Activated CD4-positive, alpha-beta T cell treated with anti-CD3 and anti-CD28 coated beads for 24 hours (primary cell): ENCODE measurements around the gene RELN.

ENCODE experiments used
- DNase-seq, 2 donors: peaks; one replicate each; pipeline ENCODE4 v3.0.0-alpha.2; 2020; ENCODE audit warnings: low read depth in 2 of 2

The RELN gene

GRCh38 chr7:103989785-103990767, 618 bp upstream of the RELN start:
- DNase-seq = no peak

DNA sequence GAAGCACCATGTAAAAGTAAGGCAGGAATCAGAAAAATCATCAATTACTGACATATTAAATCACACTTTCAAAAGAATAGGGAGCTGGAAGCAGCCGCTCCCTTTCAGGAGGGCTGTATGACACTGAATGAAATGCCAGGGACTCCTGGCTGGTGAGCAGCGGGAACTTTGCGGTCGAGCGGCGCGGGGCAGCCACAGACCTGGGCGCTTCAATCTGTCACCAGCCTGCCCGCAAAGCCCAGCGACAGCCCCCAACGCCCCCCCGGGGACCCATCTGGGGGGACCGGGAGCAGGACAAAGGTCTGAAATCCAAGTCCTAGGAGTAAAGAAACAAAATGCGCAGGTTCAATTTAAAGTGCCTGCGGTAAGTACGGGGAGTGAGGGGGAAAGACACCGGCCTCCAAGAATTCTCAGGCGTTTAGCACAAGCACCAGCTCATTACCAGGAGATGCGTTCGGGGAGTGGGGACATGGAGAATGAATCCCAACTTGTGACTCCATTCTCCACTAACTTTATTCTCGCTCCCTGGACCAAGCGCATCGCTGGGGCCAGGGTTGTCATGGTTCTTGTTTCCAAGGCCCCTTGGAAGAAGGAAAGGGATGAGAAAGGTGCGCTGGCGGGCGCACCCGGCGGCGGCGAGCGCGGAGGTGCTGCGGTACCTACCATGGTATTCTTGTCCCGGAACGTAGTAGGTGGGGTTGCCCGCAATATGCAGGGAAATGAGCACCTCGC, 824 bp downstream of the RELN start:
- DNase-seq = no peak

DNA sequence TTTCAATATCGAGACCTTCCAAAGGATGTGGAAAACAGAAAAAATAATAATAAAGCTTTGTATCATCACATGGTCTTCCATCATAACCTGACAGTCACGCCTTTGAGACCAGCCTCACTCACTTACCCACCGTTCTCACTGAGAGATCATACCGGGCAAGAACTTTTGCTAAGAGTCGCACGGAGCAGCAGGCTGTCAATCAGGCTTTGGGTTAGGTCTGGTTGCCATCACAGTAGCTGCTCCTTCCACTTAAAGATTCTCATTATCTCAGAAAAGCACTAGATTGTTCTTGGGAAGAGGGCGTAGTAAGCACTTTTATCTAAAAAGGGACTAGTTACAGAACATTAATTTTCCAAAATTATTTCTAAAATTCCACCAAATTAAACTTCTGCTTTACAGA, 2.0 kb downstream of the RELN start:
- no peak for DNase-seq

- DNase-seq = no peak
Measured at GRCh38 chr7:103985565-103986126, 3.8 kb downstream of the RELN start.

DNA sequence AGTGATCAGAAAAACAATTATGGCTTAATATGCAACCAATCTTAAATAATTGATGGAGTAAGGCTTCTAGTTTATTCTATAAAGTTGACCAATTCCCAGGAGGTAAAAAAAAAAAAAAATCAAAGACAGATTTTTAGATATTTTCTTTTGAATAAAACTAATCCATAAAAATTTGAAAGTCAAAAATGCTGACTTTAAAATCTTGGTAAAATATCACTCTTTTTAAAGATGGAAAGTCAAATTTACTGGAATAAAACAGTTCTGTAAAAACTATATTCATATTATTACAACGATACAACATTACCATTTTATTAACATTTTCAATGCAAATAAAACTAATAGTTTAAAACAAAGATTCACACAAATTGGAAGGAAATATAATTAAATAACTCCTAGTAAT, 5.4 kb downstream of the RELN start:
- no peak for DNase-seq

- DNase-seq = no peak
Measured at GRCh38 chr7:103983201-103983977, 6.1 kb downstream of the RELN start.

DNA sequence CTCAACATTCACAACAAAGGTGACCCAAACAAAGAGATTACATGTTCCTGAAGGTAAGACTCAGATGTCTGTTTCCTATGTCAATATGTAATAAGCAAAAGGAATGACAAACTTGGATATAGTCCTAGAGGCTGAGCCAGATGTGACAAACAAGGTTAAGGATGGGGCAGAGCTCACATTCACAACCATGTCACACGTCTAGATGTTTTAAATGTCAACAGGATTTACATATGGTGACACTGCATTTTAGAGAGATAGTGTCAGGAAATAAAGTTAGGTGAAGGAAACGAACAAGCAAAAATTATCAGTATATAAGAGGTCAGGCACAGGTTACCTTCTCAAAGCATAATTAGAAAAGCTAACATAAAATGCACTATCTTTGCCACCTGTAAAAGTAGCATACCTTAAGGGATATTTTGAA, 8.4 kb downstream of the RELN start:
- no peak for DNase-seq

GRCh38 chr7:103972779-103973434, 16.6 kb downstream of the RELN start:
- DNase-seq = no peak

DNA sequence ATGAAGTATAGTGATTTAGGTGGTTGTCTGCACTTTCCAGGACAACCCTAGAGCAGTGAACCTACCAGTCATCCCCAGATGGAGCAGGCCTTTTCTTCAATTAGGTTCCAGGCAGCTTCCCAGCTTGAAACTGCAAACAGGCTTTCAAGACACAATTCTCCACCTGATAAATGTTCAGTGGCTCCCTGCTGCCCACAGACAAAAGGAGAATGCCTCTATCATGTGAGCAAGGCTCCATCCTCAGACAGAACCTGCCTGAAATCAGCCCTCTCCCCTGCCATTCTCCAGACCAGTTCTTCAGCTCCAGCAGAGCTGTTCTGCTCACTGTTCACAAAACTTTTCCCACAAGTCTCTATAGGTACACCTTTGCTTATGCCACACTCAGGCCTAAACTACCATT, 22.1 kb downstream of the RELN start:
- DNase-seq = no peak

- no peak for DNase-seq
Measured at GRCh38 chr7:103966593-103967277, 22.7 kb downstream of the RELN start.

- no peak for DNase-seq
Measured at GRCh38 chr7:103964269-103964668, 25.2 kb downstream of the RELN start.

- DNase-seq = no peak
Measured at GRCh38 chr7:103962070-103962469, 27.4 kb downstream of the RELN start.

DNA sequence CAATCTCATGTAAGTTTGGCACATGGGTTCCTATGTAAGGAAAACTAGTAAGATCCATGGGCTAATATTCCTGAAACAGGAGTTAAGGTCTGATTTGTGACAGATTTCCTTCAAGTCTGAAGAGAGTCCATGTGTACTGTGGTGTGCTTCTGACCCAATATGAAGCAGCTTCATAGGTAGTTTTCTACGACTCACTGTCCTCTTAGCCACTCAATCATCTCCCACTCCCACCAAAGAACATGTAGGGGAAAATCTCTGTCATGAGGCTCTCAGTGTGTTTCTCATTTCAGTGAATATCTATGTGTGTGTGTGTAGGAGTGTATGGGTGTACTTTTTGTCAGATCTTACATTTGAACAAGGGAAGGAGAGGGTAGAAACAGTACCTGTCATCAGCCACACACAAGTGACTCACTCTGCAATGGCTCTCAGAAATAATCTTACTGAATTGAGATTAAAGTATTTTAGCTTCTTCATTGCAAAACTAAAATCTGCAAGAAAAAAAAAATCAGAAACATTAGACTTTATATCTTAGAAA, 31.1 kb downstream of the RELN start:
- DNase-seq = no peak

DNA sequence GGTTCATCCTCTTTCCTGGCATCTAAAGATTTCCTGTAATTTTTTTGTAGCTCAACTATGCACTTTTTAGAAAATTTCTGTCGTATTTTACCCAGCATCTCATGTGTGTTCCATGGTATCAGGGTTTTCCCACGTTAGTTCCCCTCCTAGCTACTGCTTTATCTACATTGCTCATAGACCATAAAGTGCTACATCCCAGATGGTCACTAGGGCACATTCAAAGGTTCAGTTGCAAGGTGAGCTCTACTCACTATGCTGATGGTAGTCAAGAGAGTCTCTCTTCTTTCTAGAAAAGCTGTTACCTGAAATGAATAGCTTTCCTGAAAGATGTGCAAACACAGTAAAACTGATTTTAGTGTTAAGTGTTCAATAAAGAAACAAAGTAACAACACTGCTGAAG, 33.5 kb downstream of the RELN start:
- DNase-seq = no peak

DNA sequence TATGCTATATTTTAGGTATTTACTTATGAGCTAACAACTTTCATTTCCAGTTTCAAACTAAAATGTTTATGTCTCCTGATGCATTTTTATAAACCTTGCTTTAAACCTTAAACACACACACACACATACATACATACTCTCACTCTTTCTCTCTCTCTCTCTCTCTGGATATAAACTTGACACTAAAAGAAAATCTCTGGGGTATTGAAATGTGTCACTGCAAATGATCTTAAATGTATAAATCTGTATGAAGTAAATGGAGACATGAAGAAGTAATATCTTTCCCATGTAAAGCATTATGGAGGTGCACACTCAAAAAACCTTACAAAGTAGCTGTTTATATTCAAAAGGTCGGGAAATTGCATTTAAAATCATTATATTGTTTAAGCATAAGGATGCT, 37.0 kb downstream of the RELN start:
- DNase-seq = no peak

- no peak for DNase-seq
Measured at GRCh38 chr7:103951311-103951710, 38.1 kb downstream of the RELN start.

DNA sequence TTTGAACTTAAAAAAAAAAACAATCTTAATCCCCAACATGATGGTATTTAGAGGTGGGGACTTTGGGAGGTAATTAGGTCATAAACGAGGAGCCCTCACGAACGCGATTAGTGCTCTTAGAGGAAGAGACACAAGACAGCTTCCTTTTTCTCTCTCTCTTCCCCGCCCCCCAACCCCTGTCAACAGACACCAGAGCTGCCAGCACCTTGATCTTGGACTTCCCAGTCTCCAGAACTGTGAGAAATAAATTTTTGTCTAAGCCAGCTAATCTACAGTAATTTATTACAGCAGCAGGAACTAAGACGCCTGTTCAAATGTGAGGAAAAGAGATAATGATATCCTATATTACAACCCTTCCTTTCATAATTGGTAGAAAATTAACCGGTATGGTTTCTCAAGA, 40.1 kb downstream of the RELN start:
- DNase-seq = no peak

GRCh38 chr7:103947026-103947655, 42.3 kb downstream of the RELN start:
- DNase-seq = no peak

GRCh38 chr7:103944230-103944900, 45.1 kb downstream of the RELN start:
- no peak for DNase-seq
